Measurements from ENCODE around the gene PLEKHG7. TPM values are rescaled to one million over a fixed set of nuclear protein-coding genes. Genes with fewer than 3 reads are reported as not detected.

Gene PLEKHG7
- total RNA-seq, 1 donor from 2014 or later: 0.23 TPM

GRCh38 chr12:92721656-92722055, 18.9 kb downstream of the PLEKHG7 start:
- TF ChIP-seq CTCF (conservative IDR thresholded peaks at IDR 0.05; ENCODE audit: low read depth, low read length): no peak
- DNase-seq (ENCODE audit: low read depth): no peak

GRCh38 chr12:92722897-92723296, 20.1 kb downstream of the PLEKHG7 start:
- no peak for TF ChIP-seq CTCF (conservative IDR thresholded peaks at IDR 0.05; ENCODE audit: low read depth, low read length)
- no peak overlapping the region for H3K4me3 ChIP-seq (ENCODE audit: low read depth, low read length)
- DNase-seq (ENCODE audit: low read depth): no peak

More at GRCh38 chr12:92721656-92722055, 18.9 kb downstream of the PLEKHG7 start:
- no peak overlapping the region for H3K4me3 ChIP-seq (ENCODE audit: low read depth, low read length)

DNA sequence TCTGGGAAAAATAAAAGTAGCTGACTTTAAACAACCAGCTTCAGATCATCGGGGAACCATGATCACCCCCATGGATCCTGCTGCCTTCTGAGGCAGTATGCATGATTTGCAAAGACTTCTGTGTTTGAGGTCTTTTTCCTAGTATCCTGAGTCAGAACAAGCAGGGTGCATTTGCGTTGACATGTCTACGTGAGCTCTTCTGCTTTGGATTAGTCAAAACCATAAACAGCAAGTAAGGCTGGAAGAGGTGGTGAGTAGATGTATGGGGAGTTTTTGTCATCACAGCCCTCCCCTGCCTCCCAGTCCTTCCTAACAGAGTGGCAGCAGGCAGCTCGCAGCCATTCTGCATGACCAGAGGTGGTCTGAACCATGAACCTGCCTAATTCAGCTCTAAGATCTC, 24.1 kb downstream of the PLEKHG7 start:
- H3K4me3 ChIP-seq (ENCODE audit: low read depth, low read length): no peak overlapping the region
- TF ChIP-seq CTCF (conservative IDR thresholded peaks at IDR 0.05; ENCODE audit: low read depth, low read length): no peak
- DNase-seq (ENCODE audit: low read depth): no peak

DNA sequence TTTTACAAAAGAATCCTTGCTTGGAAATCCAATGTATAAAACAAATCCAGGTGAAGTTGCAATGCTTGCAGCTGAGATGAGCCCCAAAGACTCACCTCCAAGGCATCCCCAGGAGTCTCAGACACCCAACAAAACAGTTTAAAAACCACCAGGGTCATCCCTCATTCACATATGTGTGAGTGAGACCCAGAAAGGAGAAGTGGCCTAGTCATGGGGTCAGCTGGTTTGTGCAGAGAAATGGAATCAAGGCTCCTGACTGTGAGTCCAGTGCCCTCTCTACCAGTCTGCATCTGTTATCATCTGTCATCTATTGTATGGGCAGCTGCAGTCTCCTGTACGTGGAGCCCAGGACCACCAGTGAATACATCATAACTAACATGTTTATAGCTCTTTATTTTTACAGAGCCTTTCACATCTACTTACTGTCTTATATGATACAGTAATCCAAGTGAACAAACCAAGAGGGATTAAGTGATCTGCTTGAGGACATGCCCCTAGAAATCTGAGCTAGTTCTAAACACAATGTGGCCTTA, 27.1 kb downstream of the PLEKHG7 start:
- no peak for TF ChIP-seq CTCF (conservative IDR thresholded peaks at IDR 0.05; ENCODE audit: low read depth, low read length)
- no peak overlapping the region for H3K4me3 ChIP-seq (ENCODE audit: low read depth, low read length)
- DNase-seq (ENCODE audit: low read depth): no peak

- no peak for DNase-seq (ENCODE audit: low read depth)
- no peak overlapping the region for H3K4me3 ChIP-seq (ENCODE audit: low read depth, low read length)
- TF ChIP-seq CTCF (conservative IDR thresholded peaks at IDR 0.05; ENCODE audit: low read depth, low read length): no peak
Observed at GRCh38 chr12:92730758-92731157, 28.0 kb downstream of the PLEKHG7 start.

- no peak for DNase-seq (ENCODE audit: low read depth)
- no peak for TF ChIP-seq CTCF (conservative IDR thresholded peaks at IDR 0.05; ENCODE audit: low read depth, low read length)
- H3K4me3 ChIP-seq (ENCODE audit: low read depth, low read length): no peak overlapping the region
Observed at GRCh38 chr12:92732216-92732615, 29.4 kb downstream of the PLEKHG7 start.

DNA sequence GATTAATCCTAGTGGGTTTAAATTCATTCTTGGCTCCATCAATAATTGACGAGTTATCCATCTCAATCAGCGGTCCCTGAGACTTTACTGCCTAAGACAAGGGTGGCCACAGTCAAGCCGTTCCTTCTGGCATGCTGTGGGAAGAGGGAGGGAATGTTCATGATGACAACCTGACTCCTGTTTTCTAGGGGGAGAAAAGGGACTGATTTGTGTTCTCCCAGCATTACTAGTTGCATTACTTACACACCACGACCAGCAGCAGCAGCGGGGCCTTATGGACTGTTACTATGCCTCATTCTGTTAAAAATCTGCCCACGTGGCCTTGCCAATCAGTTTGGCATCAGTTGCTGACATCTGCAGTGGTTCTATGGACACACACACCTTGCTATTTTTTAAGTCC, 29.9 kb downstream of the PLEKHG7 start:
- no peak for TF ChIP-seq CTCF (conservative IDR thresholded peaks at IDR 0.05; ENCODE audit: low read depth, low read length)
- no peak overlapping the region for H3K4me3 ChIP-seq (ENCODE audit: low read depth, low read length)
- no peak for DNase-seq (ENCODE audit: low read depth)
